IPS-NIHi7 (cell line): ENCODE measurements around the gene PCDH9.

Source experiments
- DNase-seq: peaks from one replicate; pipeline ENCODE4 v3.0.0; 2012; ENCODE audit warnings: mixed read lengths; ENCODE audit errors: extremely low spot score

The PCDH9 gene

GRCh38 chr13:66971004-66971403, 259.1 kb downstream of the PCDH9 start:
- no peak for DNase-seq

- no peak for DNase-seq
Observed at GRCh38 chr13:66969291-66969690, 260.8 kb downstream of the PCDH9 start.

GRCh38 chr13:66967811-66968597, 262.1 kb downstream of the PCDH9 start:
- DNase-seq: no peak

- DNase-seq: no peak
Observed at GRCh38 chr13:66965181-66965580, 265.0 kb downstream of the PCDH9 start.

- no peak for DNase-seq
Observed at GRCh38 chr13:66962953-66963352, 267.2 kb downstream of the PCDH9 start.

GRCh38 chr13:66958611-66959010, 271.5 kb downstream of the PCDH9 start:
- no peak for DNase-seq

GRCh38 chr13:66952507-66952906, 277.6 kb downstream of the PCDH9 start:
- no peak for DNase-seq

GRCh38 chr13:66951426-66951825, 278.7 kb downstream of the PCDH9 start:
- no peak for DNase-seq

GRCh38 chr13:66950666-66951065, 279.5 kb downstream of the PCDH9 start:
- DNase-seq: no peak

- DNase-seq: no peak
Observed at GRCh38 chr13:66948910-66949309, 281.2 kb downstream of the PCDH9 start.

- no peak for DNase-seq
Observed at GRCh38 chr13:66943530-66943929, 286.6 kb downstream of the PCDH9 start.

- no peak for DNase-seq
Observed at GRCh38 chr13:66940113-66940512, 290.0 kb downstream of the PCDH9 start.

- no peak for DNase-seq
Observed at GRCh38 chr13:66937423-66937822, 292.7 kb downstream of the PCDH9 start.

- no peak for DNase-seq
Observed at GRCh38 chr13:66933994-66934393, 296.1 kb downstream of the PCDH9 start.

GRCh38 chr13:66933527-66933926, 296.6 kb downstream of the PCDH9 start:
- DNase-seq: no peak

GRCh38 chr13:66927562-66927961, 302.6 kb downstream of the PCDH9 start:
- no peak for DNase-seq

GRCh38 chr13:66926851-66927524, 303.1 kb downstream of the PCDH9 start:
- DNase-seq: no peak

GRCh38 chr13:66926200-66926850, 303.8 kb downstream of the PCDH9 start:
- DNase-seq: no peak

GRCh38 chr13:66922444-66922843, 307.7 kb downstream of the PCDH9 start:
- DNase-seq: no peak

GRCh38 chr13:66921437-66921836, 308.7 kb downstream of the PCDH9 start:
- DNase-seq: no peak

- DNase-seq: no peak
Observed at GRCh38 chr13:66915596-66916185, 314.4 kb downstream of the PCDH9 start.

- DNase-seq: no peak
Observed at GRCh38 chr13:66914155-66914554, 316.0 kb downstream of the PCDH9 start.
